ENCODE data around the gene ACBD6.

DNA sequence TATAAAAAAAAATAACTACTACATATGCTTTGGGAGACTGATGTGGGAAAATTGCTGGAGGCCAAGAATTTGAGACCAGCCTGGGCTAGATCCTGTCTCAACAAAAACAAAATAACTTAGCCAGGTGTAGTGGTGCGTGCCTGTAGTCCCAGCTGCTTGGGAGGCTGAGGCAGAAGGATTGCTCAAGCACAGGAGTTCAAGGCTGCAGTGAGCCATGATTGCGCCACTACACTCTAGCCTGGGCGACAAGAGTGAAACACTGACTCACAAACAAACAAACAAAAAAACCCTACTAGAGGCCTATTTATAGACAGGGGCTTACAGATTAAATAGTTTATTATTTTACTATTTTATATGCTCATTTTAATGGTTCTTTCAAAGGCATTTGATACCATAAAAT lies 192.3 kb downstream of the ACBD6 start:
- TF ChIP-seq, protein P1, sequence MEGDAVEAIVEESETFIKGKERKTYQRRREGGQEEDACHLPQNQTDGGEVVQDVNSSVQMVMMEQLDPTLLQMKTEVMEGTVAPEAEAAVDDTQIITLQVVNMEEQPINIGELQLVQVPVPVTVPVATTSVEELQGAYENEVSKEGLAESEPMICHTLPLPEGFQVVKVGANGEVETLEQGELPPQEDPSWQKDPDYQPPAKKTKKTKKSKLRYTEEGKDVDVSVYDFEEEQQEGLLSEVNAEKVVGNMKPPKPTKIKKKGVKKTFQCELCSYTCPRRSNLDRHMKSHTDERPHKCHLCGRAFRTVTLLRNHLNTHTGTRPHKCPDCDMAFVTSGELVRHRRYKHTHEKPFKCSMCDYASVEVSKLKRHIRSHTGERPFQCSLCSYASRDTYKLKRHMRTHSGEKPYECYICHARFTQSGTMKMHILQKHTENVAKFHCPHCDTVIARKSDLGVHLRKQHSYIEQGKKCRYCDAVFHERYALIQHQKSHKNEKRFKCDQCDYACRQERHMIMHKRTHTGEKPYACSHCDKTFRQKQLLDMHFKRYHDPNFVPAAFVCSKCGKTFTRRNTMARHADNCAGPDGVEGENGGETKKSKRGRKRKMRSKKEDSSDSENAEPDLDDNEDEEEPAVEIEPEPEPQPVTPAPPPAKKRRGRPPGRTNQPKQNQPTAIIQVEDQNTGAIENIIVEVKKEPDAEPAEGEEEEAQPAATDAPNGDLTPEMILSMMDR (IDR thresholded peaks at IDR 0.05): no peak
- no peak for TF ChIP-seq EP300 (IDR thresholded peaks at IDR 0.05)
- TF ChIP-seq POLR2A (IDR thresholded peaks at IDR 0.05): no peak
